DND-41 (cell line): ENCODE data around the gene AGAP1.

Experiments
- ATAC-seq: fragments of 200-7000 bp; cut with Tn5 transposase; 3 replicates; pipeline ENCODE4 v1.9.1; 2021; ENCODE audit warnings: low read depth; ENCODE audit not compliant: insufficient read depth
- DNase-seq: peaks from one replicate; pipeline ENCODE4 v3.0.0-alpha.2; 2020
- H2AFZ ChIP-seq: 2 replicates; pipeline ENCODE4 v1.6.0; 2012; ENCODE audit warnings: low read depth, low read length
- H3K27ac ChIP-seq: 2 replicates; pipeline ENCODE4 v1.5.1; 2012; ENCODE audit warnings: low read length, inconsistent platforms
- H3K27me3 ChIP-seq: fragments of 200-600 bp; sonication (generic); 2 replicates; pipeline ENCODE4 v1.6.0; 2012; ENCODE audit warnings: low read length, mild to moderate bottlenecking, inconsistent platforms; ENCODE audit not compliant: insufficient read depth, poor library complexity
- H3K36me3 ChIP-seq: 2 replicates; pipeline ENCODE4 v1.5.1; 2012; ENCODE audit warnings: low read length, inconsistent platforms; ENCODE audit not compliant: insufficient read depth
- H3K4me1 ChIP-seq: 2 replicates; pipeline ENCODE4 v1.5.1; 2012; ENCODE audit warnings: mild to moderate bottlenecking, low read length; ENCODE audit not compliant: insufficient read depth
- H3K4me2 ChIP-seq: 2 replicates; pipeline ENCODE4 v1.6.0; 2012; ENCODE audit warnings: mild to moderate bottlenecking, moderate library complexity, low read length, inconsistent platforms; ENCODE audit not compliant: insufficient read depth
- H3K4me3 ChIP-seq, 2 experiments: fragments of 200-600 bp in 1 of 2; shearing (Covaris generic) in 1 of 2; 2 replicates each; pipeline ENCODE4 v1.5.1; 2012 to 2016; ENCODE audit warnings: inconsistent platforms in 2 of 2, low read length in 2 of 2, mild to moderate bottlenecking in 2 of 2, low read depth in 1 of 2, moderate library complexity in 1 of 2
- H3K79me2 ChIP-seq: 2 replicates; pipeline ENCODE4 v1.6.0; 2012; ENCODE audit warnings: low read length, inconsistent platforms; ENCODE audit not compliant: insufficient read depth
- H3K9ac ChIP-seq: 2 replicates; pipeline ENCODE4 v1.6.0; 2012; ENCODE audit warnings: low read depth, mild to moderate bottlenecking, inconsistent platforms, low read length, moderate library complexity
- H3K9me3 ChIP-seq: 2 replicates; pipeline ENCODE4 v1.5.1; 2012; ENCODE audit warnings: low read length, moderate library complexity, mild to moderate bottlenecking, inconsistent platforms; ENCODE audit not compliant: insufficient read depth, severe bottlenecking
- H4K20me1 ChIP-seq: 2 replicates; pipeline ENCODE4 v1.6.0; 2012; ENCODE audit warnings: low read length; ENCODE audit not compliant: insufficient read depth
- CTCF ChIP-seq: IDR thresholded peaks from 2 replicates; pipeline ENCODE4 v1.5.1; 2012; ENCODE audit warnings: borderline replicate concordance, low read length, moderate library complexity, mild to moderate bottlenecking; ENCODE audit not compliant: poor library complexity, severe bottlenecking; ENCODE audit errors: extremely low read depth
- EZH2 ChIP-seq: IDR thresholded peaks from 3 replicates; pipeline ENCODE4 v1.6.1; 2012; ENCODE audit warnings: borderline replicate concordance, low read depth, mild to moderate bottlenecking, moderate library complexity, low read length, inconsistent platforms; ENCODE audit not compliant: severe bottlenecking

Gene AGAP1

GRCh38 chr2:235754357-235755207, 260.7 kb downstream of the AGAP1 start:
- no peak for ATAC-seq
- no peak overlapping the region for H3K27ac ChIP-seq
- no peak for DNase-seq

DNA sequence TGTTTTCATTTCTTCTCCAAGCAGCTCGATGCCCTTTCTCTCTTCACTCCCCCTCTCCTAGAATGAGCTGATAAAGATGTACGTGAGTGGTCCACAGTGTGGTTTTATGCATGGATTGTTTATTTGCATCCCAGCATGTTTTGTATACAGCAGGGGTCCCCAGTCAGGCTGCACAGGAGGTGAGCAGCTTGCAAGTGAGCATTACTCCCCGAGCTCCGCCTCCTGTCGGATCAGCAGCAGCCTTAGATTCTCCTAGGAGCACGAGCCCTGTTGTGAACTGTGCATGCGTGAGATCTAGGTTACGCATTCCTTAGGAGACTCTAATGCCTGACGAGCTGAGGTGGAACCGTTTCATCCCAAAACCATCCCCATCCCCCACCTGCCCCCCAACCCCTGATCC, 262.6 kb downstream of the AGAP1 start:
- H2AFZ ChIP-seq, result no peak overlapping the region
- H3K79me2 ChIP-seq, result no peaks in the 10 kb centered on the region
- ATAC-seq (no peak), DNase-seq (no peak)
- H3K27me3 ChIP-seq, result no peaks in the 10 kb centered on the region
- no peaks in the 10 kb centered on the region for H3K4me1 ChIP-seq
- no peak overlapping the region for H3K4me2 ChIP-seq
- H3K27ac ChIP-seq, result no peak overlapping the region
- no peaks in the 10 kb centered on the region for H3K36me3 ChIP-seq
- no peaks in the 10 kb centered on the region for H3K9me3 ChIP-seq
- no peak overlapping the region for H3K4me3 ChIP-seq
- TF ChIP-seq EZH2, result no peak
- TF ChIP-seq CTCF, result no peak
- H4K20me1 ChIP-seq, result no peaks in the 10 kb centered on the region
- H3K9ac ChIP-seq, result no peak overlapping the region

More at GRCh38 chr2:235754357-235755207, 260.7 kb downstream of the AGAP1 start:
- no peaks in the 10 kb centered on the region for H3K9me3 ChIP-seq
- no peak for TF ChIP-seq EZH2
- TF ChIP-seq CTCF, result no peak
- H3K27me3 ChIP-seq, result no peaks in the 10 kb centered on the region
- H2AFZ ChIP-seq, result no peak overlapping the region
- H4K20me1 ChIP-seq, result no peaks in the 10 kb centered on the region
- no peak overlapping the region for H3K4me3 ChIP-seq
- peaks cover 6% of the 10 kb centered on the region; the same call in 1 of the 2 replicates for H3K36me3 ChIP-seq
- no peak overlapping the region for H3K9ac ChIP-seq
- no peak overlapping the region for H3K4me2 ChIP-seq
- H3K4me1 ChIP-seq, result no peaks in the 10 kb centered on the region
- no peaks in the 10 kb centered on the region for H3K79me2 ChIP-seq

GRCh38 chr2:235757212-235757611, 263.4 kb downstream of the AGAP1 start:
- Histone ChIP-seq H3K4me3 (no peak overlapping the region), H3K9me3 (no peaks in the 10 kb centered on the region), H2AFZ (no peak overlapping the region), H3K79me2 (no peaks in the 10 kb centered on the region), H3K27me3 (no peaks in the 10 kb centered on the region), H4K20me1 (no peaks in the 10 kb centered on the region), H3K4me2 (no peak overlapping the region), H3K9ac (no peak overlapping the region), H3K4me1 (no peaks in the 10 kb centered on the region), H3K36me3 (no peaks in the 10 kb centered on the region), H3K27ac (no peak overlapping the region)
- TF ChIP-seq EZH2, result no peak
- TF ChIP-seq CTCF, result no peak
- DNase-seq (peak; percentile 12), ATAC-seq (peak; percentile 50; the same call in 2 of the 3 replicates)
